Heart left ventricle (tissue), 13 donors: Measurements from ENCODE around the gene ZNF69.
"Not testable (repeated sequence)": the region's sequence is repeated elsewhere in the genome, so short reads cannot be mapped to it uniquely, and the experiment has no call there.

ENCODE experiments used
- POLR2A ChIP-seq, 2 donors: fragments of 450-650 bp; IDR thresholded peaks; one replicate each; pipeline ENCODE4 v1.6.1; 2017; ENCODE audit warnings: antibody characterized with exemption in 2 of 2, mild to moderate bottlenecking in 2 of 2, moderate library complexity in 2 of 2
- TF ChIP-seq, protein P1 (sequence below), 12 donors: fragments of 200-600 bp; sonication (generic) in 4 of 12; IDR thresholded peaks; one replicate each; pipeline versions ENCODE4 v1.5.0 to v1.8.0; 2018 to 2022; ENCODE audit warnings: antibody characterized with exemption in 12 of 12, mild to moderate bottlenecking in 5 of 12
- donor health status: ischemic (EF 13 %, LVEDD 7.1; RV severe dilation, severe dysfunction).
- donor health status: DM: no; HTN: yes; CAD: no.
- donor health status: DM: no; HTN: no; CAD: no.
- donor health status: ischemic (EF 25% LVEDD 6.9; RV normal size, moderate dysfunction).
- donor health status: ischemic (EF 25% LVEDD 5.7; RV mildly dilated, moderate dysfunction).
- donor health status: ischemic (EF 35%, LVEDD 5.7; RV mildly dilated, moderate dysfunction).
- donor health status: nonischemic (EF 11% LVEDD 7.7; RV severe dilation, severe dysfunction).
- donor health status: DM: yes; HTN: yes; CAD: no.
- donor health status: PGD.
- donor health status: ischemic (EF 29% LVEDD 5.4; RV normal size, mild dysfunction).
- donor health status: nonischemic (EF 23%, LVEDD 6.1; RV moderate dilation, normal function).

DNA sequence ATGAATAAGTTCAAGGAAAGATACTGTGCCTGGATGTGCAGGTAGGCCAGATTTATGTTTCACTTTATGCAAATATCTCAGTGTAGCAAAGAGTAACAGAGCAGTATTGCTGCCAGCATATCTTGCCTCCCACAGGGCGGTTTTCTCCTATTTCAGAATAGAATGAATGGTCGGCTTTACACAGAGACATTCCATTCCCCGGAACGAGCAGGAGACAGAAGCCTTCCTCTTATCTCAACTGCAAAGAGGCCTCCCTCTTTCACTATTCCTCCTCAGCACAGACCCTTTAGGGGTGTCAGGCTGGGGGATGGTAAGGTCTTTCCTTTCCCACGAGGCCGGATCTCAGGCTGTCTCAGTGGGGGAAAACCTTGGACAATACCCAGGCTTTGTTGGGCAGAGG, 2.3 kb downstream of the ZNF69 start:
- TF ChIP-seq, protein P1, sequence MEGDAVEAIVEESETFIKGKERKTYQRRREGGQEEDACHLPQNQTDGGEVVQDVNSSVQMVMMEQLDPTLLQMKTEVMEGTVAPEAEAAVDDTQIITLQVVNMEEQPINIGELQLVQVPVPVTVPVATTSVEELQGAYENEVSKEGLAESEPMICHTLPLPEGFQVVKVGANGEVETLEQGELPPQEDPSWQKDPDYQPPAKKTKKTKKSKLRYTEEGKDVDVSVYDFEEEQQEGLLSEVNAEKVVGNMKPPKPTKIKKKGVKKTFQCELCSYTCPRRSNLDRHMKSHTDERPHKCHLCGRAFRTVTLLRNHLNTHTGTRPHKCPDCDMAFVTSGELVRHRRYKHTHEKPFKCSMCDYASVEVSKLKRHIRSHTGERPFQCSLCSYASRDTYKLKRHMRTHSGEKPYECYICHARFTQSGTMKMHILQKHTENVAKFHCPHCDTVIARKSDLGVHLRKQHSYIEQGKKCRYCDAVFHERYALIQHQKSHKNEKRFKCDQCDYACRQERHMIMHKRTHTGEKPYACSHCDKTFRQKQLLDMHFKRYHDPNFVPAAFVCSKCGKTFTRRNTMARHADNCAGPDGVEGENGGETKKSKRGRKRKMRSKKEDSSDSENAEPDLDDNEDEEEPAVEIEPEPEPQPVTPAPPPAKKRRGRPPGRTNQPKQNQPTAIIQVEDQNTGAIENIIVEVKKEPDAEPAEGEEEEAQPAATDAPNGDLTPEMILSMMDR (IDR thresholded peaks at IDR 0.05) = not testable (repeated sequence)
- TF ChIP-seq POLR2A (IDR thresholded peaks at IDR 0.05) = not testable (repeated sequence)
